ENCODE data around the gene RPS6KB1.
"Not testable (repeated sequence)": the region's sequence is repeated elsewhere in the genome, so short reads cannot be mapped to it uniquely, and the experiment has no call there.

RPS6KB1 gene

DNA sequence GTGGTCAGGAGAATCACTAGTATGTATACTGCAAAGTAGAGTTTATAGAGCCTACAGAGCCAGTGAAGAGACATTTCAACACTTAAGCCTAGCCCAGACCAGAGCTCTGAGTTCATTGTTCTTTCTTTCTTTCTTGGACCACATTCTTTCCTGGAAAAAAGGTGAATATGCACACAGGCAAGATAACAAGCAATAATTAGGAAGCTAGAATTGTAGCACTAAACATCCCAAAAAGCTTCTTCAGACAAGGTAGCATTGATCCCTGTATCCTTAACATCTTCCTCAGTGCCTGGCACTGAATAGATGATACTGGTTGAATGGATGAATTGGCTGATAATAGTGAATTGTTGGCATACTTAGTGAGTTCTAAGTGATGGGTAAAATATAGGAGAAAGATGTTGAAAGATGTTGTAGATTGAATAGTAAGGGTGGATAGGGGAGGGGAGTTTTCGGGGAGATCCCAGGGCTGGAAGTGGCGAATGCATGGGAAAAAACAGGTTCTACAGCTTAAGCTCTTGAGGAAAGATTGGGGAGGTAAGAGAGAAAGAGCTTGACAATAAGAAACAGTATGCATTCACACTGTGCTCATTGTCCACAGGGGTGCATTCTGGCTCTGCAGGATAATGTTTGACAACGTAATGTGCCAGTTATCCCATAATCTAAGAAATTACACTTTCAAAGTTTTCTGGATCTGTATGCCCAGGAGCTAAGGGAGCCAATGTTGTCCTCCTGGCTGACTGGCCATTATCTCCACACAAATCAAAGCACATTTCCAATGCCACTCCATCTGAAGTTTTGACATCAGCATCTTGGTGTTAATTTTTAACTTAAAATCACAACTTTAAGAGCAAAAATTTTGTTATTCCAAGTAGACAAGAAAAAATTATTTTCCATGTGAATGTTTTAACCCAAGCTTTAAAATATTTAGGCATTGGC is 35.8 kb upstream of the RPS6KB1 start:
- H3K27ac Mint-ChIP-seq, result no peak overlapping the region
- H3K9me3 Mint-ChIP-seq, result no peaks in the 10 kb centered on the region
- peaks cover 41% of the 10 kb centered on the region for H3K4me1 Mint-ChIP-seq (ENCODE audit: low read depth)

DNA sequence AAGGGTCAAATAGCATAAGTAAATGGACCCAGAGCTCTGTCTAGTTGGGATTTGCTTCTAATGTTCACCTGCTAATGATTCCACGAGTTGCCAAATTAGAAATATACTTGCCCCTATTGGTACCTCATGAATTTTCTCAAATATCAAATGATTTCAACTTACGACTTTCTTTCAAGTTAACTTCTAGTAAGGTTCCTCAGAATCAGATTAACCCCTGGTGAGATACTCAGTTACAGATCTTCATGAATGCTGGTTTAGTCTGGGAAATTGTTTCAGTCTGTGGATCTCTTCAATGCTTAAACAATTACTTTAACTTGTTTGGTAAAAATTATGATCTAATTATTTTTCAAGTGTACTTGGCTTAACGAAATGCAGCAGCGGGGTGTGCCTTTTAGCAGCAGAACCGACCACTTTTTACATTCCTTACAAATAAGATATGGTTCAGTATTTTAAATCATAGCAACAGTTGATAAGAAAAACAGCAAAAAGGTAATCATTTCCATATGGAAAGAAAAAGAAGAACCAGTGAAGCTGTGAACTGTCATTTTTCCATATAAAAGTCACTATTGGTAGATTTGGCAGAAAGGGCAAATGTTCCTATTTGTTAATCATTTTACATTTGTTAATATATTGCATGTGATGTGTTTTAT is 34.6 kb upstream of the RPS6KB1 start:
- peak overlapping the region; percentile 13 for H3K27ac Mint-ChIP-seq
- no peak overlapping the region for H3K4me3 Mint-ChIP-seq
- peaks cover 18% of the 10 kb centered on the region for H3K36me3 Mint-ChIP-seq (ENCODE audit: low read depth)
- no peaks in the 10 kb centered on the region for H3K27me3 Mint-ChIP-seq (ENCODE audit: low read depth)
- H3K9me3 Mint-ChIP-seq, result no peaks in the 10 kb centered on the region
- peaks cover 30% of the 10 kb centered on the region for H3K4me1 Mint-ChIP-seq (ENCODE audit: low read depth)

More for the DNA sequence above, 35.8 kb upstream of the RPS6KB1 start:
- Mint-ChIP-seq H3K27me3 (ENCODE audit: low read depth) (no peaks in the 10 kb centered on the region), H3K4me3 (no peak overlapping the region), H3K36me3 (ENCODE audit: low read depth) (peaks cover 18% of the 10 kb centered on the region)

DNA sequence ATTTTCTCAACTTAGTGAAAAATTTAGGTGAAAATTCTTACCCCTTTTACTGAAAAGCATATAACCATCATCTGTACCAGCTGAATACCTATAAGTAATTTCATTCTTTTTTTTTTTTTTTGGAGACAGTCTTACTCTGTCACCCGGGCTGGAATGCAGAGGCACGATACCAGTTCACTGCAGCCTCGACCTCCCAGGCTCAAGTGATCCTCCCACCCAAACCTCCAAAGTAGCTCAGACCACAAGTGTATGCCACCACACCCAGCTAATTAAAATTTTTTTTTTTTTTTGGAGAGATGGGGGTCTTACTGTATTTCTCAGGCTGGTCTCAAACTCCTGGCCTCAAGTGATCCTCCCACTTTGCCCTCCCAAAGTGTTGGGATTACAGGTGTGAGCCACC is 34.0 kb upstream of the RPS6KB1 start:
- Mint-ChIP-seq H3K4me1 (ENCODE audit: low read depth) (peaks cover 27% of the 10 kb centered on the region), H3K27ac (no peak overlapping the region), H3K9me3 (no peaks in the 10 kb centered on the region), H3K27me3 (ENCODE audit: low read depth) (no peaks in the 10 kb centered on the region), H3K36me3 (ENCODE audit: low read depth) (peaks cover 22% of the 10 kb centered on the region), H3K4me3 (no peak overlapping the region)

DNA sequence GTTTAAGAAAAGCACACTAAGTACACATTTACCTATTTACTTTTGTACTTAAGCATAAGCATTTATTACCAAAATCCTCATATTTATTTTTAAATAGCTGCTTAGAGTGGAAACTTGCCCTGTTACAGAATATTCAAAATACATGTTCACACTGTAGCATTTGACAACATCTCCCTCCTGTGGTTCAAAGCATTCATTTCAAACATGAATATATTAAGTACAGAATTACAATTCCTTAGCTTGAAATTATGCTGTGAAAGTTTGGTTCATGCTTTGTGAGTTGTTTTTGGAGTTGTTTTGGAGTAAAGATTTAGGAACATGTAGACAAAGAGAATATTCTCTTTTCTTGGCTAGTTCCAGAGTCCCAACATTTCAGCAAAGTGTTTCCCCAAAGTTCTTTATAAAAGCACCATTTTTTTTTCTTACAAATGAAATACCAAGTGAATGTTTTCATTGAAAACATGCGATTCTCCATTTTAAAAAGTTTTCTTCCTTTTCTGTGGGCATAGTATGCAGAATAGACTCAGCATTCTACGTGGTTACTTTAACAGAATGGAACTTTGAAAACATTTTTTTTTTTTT is 33.4 kb upstream of the RPS6KB1 start:
- Mint-ChIP-seq H3K27ac (peak overlapping the region; percentile 20), H3K36me3 (ENCODE audit: low read depth) (peaks cover 22% of the 10 kb centered on the region), H3K4me3 (no peak overlapping the region), H3K9me3 (no peaks in the 10 kb centered on the region), H3K27me3 (ENCODE audit: low read depth) (no peaks in the 10 kb centered on the region), H3K4me1 (ENCODE audit: low read depth) (peaks cover 24% of the 10 kb centered on the region)

DNA sequence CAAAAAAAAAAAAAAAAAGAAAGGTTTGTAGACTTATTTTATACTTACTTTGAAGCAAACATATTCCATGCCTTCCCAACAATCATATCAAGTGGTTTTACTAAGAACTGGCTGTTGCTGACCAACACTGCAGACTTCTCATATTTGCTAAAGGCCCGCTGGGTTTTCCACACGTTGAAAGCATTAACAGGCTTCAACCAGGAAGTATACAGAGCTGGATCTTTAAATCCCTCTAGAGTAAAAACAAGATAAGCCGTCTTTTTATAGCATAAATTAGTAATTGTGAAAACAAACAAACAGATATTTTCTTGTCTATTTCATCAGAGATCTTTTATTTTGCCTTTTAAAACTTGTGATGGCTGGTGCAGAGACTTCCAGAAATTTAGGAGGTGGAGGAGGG is 29.3 kb upstream of the RPS6KB1 start:
- Mint-ChIP-seq H3K36me3 (ENCODE audit: low read depth) (peaks cover 22% of the 10 kb centered on the region), H3K27ac (no peak overlapping the region), H3K9me3 (no peaks in the 10 kb centered on the region), H3K4me1 (ENCODE audit: low read depth) (peaks cover 11% of the 10 kb centered on the region), H3K4me3 (no peak overlapping the region), H3K27me3 (ENCODE audit: low read depth) (no peaks in the 10 kb centered on the region)

DNA sequence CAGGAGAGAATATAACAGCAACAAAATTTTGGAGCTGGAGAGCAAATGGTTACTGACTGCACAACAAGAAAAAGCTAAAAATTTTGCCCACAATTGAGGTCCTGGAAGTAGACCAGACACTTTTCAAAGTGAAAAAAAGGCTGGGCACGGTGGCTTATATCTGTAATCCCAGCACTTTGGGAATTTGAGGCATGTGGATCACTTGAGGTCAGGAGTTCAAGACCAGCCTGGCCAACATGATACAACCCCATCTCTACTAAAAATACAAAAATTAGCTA is 23.0 kb upstream of the RPS6KB1 start:
- no peak overlapping the region for H3K27ac Mint-ChIP-seq
- H3K9me3 Mint-ChIP-seq, result no peaks in the 10 kb centered on the region
- H3K27me3 Mint-ChIP-seq (ENCODE audit: low read depth), result no peaks in the 10 kb centered on the region
- no peak overlapping the region for H3K4me3 Mint-ChIP-seq
- peaks cover 4% of the 10 kb centered on the region for H3K4me1 Mint-ChIP-seq (ENCODE audit: low read depth)
- H3K36me3 Mint-ChIP-seq (ENCODE audit: low read depth), result peaks cover 12% of the 10 kb centered on the region

DNA sequence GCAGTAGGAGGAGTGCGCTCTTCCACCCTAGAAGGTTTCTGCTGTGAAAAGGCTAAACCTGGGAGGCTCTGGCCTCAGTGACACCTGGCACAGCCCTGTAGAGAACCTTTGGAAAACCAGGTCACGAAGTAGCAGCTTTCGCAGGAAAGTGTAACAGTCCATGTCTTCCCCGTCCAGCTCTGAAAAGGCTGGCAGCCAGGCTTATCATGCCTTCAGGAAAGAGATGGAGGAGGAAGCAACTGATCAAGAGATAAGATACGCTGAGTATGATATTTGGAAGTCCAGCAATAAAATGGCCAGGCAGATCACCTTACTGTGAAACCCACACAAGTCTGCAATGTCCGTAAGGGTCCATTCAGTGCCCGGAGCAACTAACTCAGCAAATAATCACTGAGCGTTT is 22.4 kb upstream of the RPS6KB1 start:
- Mint-ChIP-seq H3K27me3 (ENCODE audit: low read depth) (no peaks in the 10 kb centered on the region), H3K36me3 (ENCODE audit: low read depth) (peaks cover 11% of the 10 kb centered on the region), H3K4me1 (ENCODE audit: low read depth) (peaks cover 3% of the 10 kb centered on the region), H3K4me3 (no peak overlapping the region), H3K9me3 (no peaks in the 10 kb centered on the region), H3K27ac (no peak overlapping the region)

DNA sequence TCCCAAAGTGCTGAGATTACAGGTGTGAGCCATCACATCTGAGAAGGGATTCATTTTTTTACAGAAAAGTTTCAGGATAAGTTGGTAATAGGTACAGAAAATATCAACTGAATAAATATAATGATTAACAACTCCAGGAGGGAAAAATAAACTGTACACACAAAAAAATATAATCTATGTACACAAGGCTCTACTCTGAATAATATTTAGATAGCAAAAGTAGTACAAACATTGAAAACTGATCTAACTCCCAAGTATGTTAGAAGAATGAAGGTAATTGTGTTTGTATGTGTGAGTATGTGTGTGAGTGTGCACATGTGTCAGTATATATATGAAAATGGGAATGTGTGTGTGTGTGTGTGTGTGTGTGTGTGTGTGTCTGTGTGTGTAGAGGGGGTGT is 20.6 kb upstream of the RPS6KB1 start:
- Mint-ChIP-seq H3K9me3 (no peaks in the 10 kb centered on the region), H3K27ac (no peak overlapping the region), H3K36me3 (ENCODE audit: low read depth) (peaks cover 12% of the 10 kb centered on the region), H3K4me1 (ENCODE audit: low read depth) (no peaks in the 10 kb centered on the region), H3K4me3 (no peak overlapping the region), H3K27me3 (ENCODE audit: low read depth) (no peaks in the 10 kb centered on the region)

DNA sequence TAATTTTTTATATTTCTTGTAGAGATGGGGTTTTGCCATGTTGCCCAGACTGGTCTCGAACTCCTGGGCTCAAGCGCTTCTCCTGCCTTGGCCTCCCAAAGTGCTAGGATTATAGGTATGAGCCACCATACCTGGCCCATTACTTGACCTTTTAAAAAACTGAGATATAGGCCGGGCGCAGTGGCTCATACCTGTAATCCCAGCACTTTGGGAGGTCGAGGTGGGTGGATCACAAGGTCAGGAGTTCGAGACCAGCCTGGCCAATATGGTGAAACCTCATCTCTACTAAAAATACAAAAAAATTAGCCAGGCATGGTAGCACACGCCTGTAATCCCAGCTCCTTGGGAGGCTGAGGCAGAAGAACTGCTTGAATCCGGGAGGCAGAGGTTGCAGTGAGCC is 19.5 kb upstream of the RPS6KB1 start:
- H3K4me1 Mint-ChIP-seq (ENCODE audit: low read depth); H3K4me3 Mint-ChIP-seq; H3K27ac Mint-ChIP-seq; H3K27me3 Mint-ChIP-seq (ENCODE audit: low read depth); H3K9me3 Mint-ChIP-seq: not testable (repeated sequence)
- peaks cover 20% of the 10 kb centered on the region for H3K36me3 Mint-ChIP-seq (ENCODE audit: low read depth)

DNA sequence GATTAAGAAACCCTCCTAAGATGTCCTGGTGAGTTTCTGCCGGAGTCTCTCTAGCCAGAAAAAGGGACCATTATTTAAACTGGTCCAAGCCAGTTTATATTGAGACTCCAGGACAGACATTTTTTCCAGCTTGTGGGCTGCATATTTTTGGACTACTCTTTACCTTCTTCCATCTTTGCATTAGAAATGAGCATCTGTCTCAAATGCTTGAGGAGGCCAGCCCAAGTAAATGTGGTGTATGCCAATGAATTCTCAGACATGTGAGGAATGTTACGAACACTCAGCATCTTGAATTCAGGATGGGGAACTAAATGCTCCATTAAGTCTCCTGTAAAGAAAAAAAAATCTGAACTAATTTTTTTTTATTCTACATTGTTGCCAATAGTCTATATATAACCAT is 18.5 kb upstream of the RPS6KB1 start:
- H3K9me3 Mint-ChIP-seq, result no peaks in the 10 kb centered on the region
- H3K4me1 Mint-ChIP-seq (ENCODE audit: low read depth), result no peaks in the 10 kb centered on the region
- no peak overlapping the region for H3K27ac Mint-ChIP-seq
- H3K27me3 Mint-ChIP-seq (ENCODE audit: low read depth), result no peaks in the 10 kb centered on the region
- peaks cover 20% of the 10 kb centered on the region for H3K36me3 Mint-ChIP-seq (ENCODE audit: low read depth)
- no peak overlapping the region for H3K4me3 Mint-ChIP-seq

DNA sequence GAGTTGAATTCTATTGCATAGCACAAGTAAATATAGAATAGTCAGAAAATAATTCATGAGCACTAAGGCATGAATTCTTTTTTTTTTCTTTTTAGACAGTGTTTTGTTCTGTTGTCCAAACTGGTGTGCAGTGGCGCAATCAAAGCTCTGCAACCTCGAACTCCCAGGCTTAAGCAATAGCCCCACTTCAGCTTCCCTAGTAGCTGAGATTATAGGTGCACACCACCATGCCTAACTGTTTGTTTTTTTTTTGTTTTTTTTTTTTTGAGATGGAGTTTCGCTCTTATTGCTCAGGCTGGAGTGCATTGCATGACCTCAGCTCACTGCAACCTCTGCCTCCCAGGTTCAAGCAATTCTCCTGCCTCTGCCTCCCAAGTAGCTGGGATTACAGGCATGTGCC is 16.8 kb upstream of the RPS6KB1 start:
- no peaks in the 10 kb centered on the region for H3K9me3 Mint-ChIP-seq
- H3K4me1 Mint-ChIP-seq (ENCODE audit: low read depth), result peaks cover 3% of the 10 kb centered on the region
- no peak overlapping the region for H3K4me3 Mint-ChIP-seq
- peaks cover 24% of the 10 kb centered on the region for H3K36me3 Mint-ChIP-seq (ENCODE audit: low read depth)
- no peak overlapping the region for H3K27ac Mint-ChIP-seq
- H3K27me3 Mint-ChIP-seq (ENCODE audit: low read depth), result no peaks in the 10 kb centered on the region

DNA sequence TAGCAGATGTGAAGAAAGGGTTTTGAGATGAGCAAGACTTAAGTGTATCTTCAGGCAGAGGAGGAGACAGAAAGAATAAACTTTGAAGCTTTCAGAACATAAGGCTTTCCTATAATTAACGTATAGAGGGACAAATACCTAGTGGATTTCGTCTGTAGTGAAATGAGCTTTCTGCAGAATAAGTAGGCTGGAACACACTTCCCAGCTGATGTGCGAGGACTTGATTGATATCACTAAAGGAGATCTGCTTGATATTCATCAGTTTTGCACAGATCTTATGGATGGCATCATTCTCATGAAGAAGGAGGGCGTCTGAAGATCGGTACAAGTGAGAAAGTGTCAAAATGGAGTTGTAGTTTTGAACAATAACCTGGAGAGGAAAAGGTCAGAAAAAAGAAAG is 15.0 kb upstream of the RPS6KB1 start:
- Mint-ChIP-seq H3K27me3 (ENCODE audit: low read depth) (no peaks in the 10 kb centered on the region), H3K36me3 (ENCODE audit: low read depth) (peaks cover 23% of the 10 kb centered on the region), H3K27ac (no peak overlapping the region), H3K4me1 (ENCODE audit: low read depth) (peaks cover 3% of the 10 kb centered on the region), H3K4me3 (no peak overlapping the region), H3K9me3 (no peaks in the 10 kb centered on the region)

DNA sequence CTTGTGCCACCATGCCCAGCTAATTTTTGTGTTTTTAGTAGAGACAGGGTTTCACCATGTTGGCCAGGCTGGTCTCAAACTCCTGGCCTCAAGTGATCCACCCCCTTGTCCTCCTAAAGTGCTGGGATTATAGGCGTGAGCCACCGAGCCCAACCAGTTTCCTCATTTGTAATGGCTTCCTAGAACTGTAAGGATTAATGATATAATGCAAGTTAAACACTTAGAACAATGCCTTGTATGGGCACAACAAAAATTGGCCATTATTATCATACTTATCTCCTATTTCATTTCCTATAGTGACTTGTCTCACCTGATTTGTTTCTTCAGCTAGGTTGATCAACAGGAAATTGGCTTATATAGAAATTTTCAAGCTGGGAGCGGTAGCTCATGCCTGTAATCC is 14.3 kb upstream of the RPS6KB1 start:
- Mint-ChIP-seq H3K4me3 (no peak overlapping the region), H3K36me3 (ENCODE audit: low read depth) (peaks cover 23% of the 10 kb centered on the region), H3K27ac (no peak overlapping the region), H3K9me3 (no peaks in the 10 kb centered on the region), H3K4me1 (ENCODE audit: low read depth) (peaks cover 3% of the 10 kb centered on the region), H3K27me3 (ENCODE audit: low read depth) (no peaks in the 10 kb centered on the region)

DNA sequence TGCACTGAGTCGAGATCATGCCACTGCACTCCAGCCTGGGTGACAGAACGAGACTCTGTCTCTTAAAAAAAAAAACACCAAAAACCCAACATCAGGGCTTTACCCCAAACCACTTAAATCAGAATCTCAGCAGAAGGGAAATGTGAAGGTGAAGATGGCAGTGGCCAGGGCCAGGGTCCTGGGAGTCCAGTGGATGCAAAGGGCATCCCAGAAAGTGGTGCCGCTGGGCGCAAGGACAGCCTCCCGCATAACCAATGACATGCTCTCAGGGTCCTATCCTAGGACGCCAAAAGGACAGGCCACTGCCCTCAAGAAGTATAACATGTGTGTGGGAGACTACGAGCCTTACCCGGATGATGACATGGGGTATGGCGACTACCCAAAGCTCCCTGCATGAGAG is 8.1 kb upstream of the RPS6KB1 start:
- peaks cover 20% of the 10 kb centered on the region for H3K36me3 Mint-ChIP-seq (ENCODE audit: low read depth)
- H3K27ac Mint-ChIP-seq, result no peak overlapping the region
- peaks cover 13% of the 10 kb centered on the region for H3K4me1 Mint-ChIP-seq (ENCODE audit: low read depth)
- H3K4me3 Mint-ChIP-seq, result no peak overlapping the region
- H3K9me3 Mint-ChIP-seq, result no peaks in the 10 kb centered on the region
- no peaks in the 10 kb centered on the region for H3K27me3 Mint-ChIP-seq (ENCODE audit: low read depth)

DNA sequence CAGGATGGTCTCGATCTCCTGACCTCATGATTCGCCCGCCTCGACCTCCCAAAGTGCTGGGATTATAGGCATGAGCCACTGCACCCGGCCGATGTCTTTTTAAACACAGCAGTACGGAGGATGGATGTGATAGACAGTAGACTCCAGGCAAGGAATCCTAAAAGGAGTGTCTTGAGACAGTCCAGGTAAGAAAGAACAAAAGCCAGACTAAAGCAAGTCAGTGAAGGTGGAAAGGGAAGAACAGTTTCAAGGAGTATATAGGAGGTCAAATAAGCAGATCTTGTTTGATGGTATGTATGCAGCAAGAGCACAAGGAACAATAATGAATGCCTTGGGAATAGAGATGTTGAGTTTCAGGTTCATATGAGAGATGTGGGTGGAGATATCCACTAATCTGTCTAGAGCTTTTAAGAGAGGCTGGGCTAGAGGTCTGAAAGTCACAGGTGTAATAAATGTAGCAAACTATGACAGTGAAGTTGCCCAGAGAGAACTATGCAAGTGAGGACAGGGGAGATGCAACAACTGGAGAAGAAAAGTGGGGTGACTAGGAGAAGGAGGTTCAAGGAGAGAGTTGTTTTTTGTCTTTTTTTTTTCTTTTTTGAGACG is 4.7 kb upstream of the RPS6KB1 start:
- H3K36me3 Mint-ChIP-seq (ENCODE audit: low read depth), result peaks cover 23% of the 10 kb centered on the region
- H3K27ac Mint-ChIP-seq, result peak overlapping the region; percentile 26

More for the DNA sequence above, 4.7 kb upstream of the RPS6KB1 start:
- H3K27me3 Mint-ChIP-seq (ENCODE audit: low read depth), result no peaks in the 10 kb centered on the region
- no peaks in the 10 kb centered on the region for H3K9me3 Mint-ChIP-seq
- peaks cover 23% of the 10 kb centered on the region for H3K4me1 Mint-ChIP-seq (ENCODE audit: low read depth)
- H3K4me3 Mint-ChIP-seq, result no peak overlapping the region
